HG03558 (cell line): ENCODE measurements around the gene MEPCE.
"Not testable (repeated sequence)": the region's sequence is repeated elsewhere in the genome, so short reads cannot be mapped to it uniquely, and the experiment has no call there.

ENCODE experiments used
- ATAC-seq: cut with Tn5 transposase; IDR thresholded peaks from one replicate; pipeline ENCODE4 v1.9.1; 2021; ENCODE audit warnings: moderate number of reproducible peaks; ENCODE audit not compliant: unreplicated experiment; ENCODE audit errors: extremely low read depth

The MEPCE gene, protein sequence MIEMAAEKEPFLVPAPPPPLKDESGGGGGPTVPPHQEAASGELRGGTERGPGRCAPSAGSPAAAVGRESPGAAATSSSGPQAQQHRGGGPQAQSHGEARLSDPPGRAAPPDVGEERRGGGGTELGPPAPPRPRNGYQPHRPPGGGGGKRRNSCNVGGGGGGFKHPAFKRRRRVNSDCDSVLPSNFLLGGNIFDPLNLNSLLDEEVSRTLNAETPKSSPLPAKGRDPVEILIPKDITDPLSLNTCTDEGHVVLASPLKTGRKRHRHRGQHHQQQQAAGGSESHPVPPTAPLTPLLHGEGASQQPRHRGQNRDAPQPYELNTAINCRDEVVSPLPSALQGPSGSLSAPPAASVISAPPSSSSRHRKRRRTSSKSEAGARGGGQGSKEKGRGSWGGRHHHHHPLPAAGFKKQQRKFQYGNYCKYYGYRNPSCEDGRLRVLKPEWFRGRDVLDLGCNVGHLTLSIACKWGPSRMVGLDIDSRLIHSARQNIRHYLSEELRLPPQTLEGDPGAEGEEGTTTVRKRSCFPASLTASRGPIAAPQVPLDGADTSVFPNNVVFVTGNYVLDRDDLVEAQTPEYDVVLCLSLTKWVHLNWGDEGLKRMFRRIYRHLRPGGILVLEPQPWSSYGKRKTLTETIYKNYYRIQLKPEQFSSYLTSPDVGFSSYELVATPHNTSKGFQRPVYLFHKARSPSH

GRCh38 chr7:100429637-100430492 is at the start of gene MEPCE:
TSS of gene MEPCE (plus strand) at chr7:100429831. CDS start at chr7:100430019, 188 bp downstream.
- no peak for ATAC-seq

DNA sequence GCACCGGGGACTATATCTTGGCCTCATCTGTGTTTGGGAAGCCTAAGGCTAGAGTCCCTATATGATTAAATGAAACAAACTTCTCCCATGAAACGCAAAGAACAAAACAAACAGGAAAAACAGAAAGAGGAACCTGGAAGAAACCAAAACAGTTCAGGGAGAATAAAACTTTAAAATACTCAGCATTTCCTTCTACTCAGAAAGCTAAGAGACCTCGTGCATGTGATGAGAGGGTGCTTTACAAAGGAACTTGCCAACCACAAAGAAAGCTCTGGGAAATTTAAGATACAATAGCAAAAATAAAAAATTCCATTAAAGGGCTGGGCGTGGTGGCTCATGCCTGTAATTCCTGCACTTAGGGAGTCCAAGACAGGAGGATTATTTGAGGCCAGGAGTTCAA is 49.4 kb upstream of the MEPCE start:
- ATAC-seq, result no peak

GRCh38 chr7:100381531-100382233 is 47.9 kb upstream of the MEPCE start:
- not testable (repeated sequence) for ATAC-seq

DNA sequence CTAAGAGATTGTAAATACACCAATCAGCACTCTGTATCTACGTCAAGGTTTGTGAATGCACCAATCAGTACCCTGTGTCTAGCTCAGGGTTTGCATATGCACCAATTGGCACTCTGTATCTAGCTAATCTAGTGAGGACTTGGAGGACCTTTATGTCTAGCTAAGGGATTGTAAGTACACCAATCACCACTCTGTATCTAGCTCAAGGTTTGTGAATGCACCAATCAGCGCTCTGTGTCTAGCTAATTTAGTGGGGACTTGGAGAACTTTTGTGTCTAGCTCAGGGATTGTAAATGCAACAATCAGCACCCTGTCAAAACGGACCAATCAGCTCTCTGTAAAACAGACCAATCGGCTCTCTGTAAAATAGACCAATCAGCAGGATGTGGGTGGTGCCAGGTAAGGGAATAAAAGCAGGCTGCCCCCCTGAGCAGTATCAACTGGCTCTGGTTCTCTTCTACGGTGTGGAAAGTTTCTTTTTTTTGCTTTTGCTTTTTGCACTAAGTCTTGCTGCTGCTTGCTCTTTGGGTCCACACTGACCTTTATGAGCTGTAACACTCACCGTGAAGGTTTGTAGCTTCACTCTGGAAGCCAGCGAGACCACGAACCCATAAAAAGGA is 47.3 kb upstream of the MEPCE start:
- ATAC-seq, result not testable (repeated sequence)

DNA sequence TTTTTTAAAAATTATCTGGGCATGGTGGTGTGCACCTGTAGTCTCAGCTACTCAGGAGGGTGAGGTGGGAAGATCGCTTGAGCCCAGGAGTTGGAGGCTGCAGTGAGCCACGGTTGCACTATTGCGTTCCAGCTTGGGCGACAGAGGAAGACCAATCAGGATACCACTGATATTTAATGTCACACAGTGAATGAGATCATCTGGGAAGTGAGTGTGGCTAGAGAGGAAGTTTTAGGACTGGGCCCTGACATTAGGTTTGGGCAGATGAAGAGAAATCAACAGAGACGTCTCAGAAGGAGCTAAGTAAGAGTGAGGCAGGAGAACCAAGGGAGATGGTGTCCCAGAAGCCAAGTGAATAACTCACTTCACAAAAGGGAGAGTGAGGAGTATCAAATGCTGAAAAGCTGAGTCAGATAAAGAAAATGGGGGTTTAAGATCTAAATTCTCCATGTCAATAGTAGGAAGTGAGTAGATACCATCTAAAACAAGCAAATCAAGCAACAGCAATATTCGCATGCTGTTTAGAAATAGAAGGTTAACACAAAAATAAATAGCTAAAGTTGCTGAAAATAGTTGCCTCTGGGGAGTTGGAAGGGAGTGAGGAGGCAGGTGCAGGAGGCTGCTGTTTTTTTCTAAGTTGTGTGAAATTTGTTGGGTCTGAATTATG is 44.9 kb upstream of the MEPCE start:
- ATAC-seq, result no peak

DNA sequence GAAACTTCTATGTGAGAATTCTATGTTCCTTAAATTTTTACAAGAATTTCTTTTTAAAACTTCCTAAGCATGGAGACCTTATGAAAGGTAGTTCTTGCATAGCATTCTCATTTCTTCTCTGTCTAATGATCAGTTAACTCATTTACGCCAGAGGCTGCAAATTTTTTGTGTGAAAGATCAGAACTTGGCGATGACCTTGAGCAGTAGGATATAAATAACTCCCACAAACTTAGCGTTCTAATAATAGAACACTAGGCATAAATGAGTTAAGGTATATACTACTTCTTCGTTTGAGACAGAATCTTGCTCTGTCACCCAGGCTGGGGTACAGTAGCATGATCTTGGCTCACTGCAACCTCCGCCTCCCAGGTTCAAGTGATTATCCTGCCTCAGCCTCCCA is 42.7 kb upstream of the MEPCE start:
- ATAC-seq, result no peak

DNA sequence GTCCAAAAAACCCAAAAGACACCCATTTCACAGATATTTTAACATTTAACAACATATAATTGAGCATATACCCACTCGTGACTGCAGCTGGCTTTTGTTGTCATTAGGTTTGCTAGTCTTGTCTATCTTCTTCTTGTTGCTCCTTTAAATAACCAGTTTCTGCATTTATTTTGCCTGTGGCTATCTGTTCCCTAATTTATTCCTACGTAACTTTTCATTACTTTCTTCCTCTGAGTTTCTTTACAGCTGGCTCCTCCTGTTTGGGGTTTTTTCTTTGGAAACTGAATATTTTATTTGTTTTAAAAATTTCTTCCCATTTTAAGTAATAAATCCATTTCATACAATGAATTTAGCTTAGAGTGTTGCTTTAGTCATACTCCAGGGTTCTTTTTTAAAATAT is 41.9 kb upstream of the MEPCE start:
- ATAC-seq, result no peak

DNA sequence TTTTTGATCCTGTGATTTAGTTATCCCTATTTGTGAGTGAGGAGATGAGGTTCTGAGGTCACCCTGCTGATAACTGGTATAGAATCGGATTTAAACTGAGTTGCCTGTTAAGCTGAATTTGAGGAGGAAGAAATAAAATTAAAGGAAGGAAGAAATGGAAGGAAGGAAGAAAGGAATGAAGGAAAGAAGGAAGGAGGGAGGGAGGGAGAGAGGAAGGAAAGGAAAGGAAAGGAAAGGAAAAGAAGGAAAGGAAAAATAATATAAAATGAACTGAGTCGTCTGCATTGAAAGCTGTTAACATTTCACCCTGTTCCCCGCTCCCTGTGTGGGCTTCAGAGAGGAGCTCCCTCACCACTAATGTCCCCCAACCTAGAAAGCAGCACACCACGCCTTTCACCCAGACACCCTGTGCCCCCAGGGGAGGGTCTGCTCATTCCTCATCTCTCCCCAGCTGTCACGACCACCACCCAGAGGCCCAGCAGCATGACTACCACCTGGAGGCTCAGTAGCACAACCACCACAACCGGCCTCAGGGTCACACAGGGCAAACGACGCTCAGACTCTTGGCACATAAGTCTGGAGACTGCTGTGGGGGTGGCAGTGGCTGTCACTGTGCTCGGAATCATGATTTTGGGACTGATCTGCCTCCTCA is 40.1 kb upstream of the MEPCE start:
- no peak for ATAC-seq

DNA sequence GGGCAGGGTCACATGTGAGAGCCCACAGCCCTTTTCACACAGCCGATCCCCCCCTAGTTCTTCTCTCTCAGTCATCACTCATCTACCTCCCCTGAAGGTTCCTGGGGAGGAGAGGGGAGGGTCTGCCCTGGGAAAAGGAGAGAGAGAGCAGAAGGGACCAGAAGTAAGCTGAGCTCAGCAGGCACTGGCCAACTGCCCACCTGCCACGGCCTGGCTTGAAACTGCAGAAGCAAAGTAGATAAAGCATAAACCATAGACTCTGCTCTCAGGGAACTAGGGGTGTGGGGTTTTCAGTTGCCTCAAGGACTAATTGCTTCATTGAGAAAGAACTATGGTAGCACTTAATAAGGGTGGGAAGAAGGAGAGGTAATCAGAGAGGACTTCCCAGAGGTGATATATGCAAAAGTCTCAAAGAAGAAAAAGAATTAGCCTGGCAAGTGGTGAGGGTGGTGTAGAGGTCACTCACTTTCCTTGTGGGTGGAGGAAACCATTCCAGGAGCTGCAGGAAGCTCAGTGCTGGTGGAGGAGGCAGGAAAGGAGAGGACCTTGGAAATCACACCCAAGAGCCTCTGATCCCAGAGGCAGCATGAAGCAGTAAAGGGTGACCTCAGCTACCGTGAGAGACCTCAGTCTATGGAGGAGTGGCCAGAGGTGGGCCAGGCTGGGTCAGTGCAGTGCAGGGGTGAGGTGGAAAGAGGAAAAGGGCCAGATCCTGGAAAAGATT is 39.2 kb upstream of the MEPCE start:
- no peak for ATAC-seq

DNA sequence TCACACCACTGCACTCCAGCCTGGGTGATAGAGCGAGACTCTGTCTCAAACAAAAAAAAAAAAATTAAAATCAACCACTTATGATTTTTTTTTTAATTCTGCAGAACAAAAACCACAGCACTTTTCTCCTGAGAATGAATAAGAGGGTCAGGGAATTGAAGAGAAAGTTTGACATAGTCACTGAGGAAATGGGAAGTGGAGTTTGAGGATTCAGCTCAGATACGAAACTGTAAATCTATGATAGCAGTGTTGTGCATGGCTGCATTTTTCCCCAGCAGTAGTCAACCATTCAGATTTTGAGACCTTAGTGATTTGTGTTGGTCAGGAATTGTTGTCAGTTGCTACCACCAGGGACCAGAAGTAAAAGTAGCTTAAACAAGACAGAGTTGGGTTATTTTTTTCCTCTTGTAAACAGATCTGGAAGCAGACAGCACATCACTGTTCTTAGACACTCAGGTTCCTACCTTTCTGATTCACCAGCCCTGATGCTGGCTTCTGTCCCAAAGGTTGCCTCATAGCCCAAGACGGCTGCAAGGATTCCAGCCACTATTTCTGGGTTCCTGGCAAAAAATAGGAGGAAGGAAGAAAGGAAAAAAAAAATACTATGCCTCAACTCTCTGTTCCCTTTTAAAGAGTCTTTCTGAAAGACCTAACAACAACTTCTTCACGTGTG is 36.3 kb upstream of the MEPCE start:
- no peak for ATAC-seq

DNA sequence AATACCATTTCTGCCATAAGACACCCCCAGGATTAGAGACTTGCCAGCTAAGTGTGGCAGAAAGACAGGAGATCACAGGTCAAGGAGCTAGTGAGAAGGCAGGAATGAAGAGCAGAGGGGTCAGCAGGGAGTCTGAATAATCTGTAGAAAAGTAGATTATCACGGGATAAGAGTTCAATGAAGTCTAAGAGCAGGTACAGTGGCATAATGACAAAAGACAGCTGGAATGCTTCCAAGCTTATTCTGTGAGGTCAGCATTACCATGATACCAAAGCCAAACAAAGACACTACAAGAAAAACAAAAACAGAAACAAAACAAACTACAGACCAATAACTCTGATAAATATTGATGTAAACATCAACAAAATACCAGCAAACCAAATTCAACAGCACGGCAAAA is 35.6 kb upstream of the MEPCE start:
- no peak for ATAC-seq

DNA sequence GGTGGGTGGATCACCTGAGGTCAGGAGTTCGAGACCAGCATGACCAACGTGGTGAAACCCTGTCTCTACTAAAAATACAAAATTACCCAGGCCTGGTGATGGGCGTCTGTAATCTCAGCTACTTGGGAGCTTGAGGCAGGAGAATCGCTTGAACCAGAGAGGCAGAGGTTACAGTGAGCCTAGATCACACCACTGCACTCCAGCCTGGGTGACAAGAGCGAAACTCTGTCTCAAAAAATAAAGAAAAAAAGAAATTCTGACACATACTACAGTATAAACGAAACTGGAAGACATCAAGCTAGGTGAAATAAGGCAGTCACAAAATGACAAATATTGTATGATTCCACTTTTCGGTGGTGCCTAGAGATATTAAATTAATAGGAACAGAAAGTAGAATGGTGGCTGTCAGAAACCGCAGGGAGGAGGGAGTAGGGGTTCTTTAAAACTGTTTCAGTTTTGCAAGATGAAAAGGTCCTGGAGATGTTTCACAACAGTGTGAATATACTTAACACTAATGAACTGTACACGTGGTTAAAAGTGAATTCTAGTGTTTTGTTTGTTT is 33.1 kb upstream of the MEPCE start:
- peak; percentile 96 for ATAC-seq

DNA sequence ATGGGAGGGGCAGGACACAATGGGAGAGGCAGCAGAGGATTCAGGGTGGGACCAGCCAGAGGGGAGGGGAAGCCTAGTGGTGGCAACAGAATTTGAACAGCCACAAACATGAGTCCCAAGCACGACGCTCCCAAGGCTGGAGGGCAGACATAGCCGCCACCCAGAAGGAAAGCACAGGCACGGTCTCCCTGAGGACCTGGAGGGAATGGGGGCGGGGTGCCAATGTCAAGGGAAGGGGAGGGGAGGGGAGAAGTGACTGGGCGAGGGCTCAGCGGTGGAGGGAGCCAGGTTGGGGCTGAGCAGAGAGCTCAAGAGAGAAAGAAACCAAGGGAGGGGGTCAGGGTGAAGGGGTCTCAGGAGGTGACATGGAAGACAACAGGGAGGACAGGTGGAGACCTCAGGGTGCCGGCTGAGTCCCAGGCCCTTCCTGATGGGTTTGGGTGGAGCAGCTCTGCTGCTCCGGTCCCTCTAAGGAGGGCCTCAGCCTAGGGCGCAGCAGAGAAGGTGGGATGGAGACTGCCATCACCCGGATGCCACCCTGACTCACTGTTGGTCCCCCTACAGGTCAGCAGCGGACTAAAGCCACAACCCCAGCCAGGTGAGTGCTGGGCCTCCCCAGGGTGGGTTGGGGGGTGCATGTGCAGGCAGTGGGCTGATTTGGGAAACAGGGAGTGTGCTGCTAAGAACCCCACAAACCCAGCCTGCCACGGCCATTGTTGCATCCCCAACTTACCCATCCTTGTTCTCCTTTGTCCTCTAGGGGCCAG is 32.1 kb upstream of the MEPCE start:
- no peak for ATAC-seq

- ATAC-seq, result no peak
Observed at GRCh38 chr7:100398239-100398638, 31.4 kb upstream of the MEPCE start.

DNA sequence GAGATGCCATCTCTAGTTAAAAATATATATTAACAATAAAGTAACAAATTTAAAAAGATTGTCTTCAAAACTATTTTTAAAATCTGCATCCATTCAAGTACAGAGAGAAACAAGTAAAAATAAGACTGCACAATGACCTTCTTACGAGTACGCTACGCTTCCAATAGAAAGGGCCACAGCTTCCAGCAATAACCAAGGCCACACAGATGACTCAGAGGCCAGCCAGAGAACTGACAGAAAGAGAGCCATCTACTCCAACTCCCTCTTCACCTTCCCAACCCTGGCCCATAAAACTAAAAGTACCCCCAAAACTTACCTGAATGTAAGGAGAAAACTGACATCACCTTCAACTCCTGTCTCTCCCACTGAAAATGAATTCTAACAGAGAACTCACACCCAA is 29.6 kb upstream of the MEPCE start:
- no peak for ATAC-seq

GRCh38 chr7:100400656-100401055 is 29.0 kb upstream of the MEPCE start:
- no peak for ATAC-seq

- ATAC-seq, result no peak
Observed at GRCh38 chr7:100401811-100402210, 27.8 kb upstream of the MEPCE start.
